ENCODE results near the gene LRCH1.

The LRCH1 gene

GRCh38 chr13:46609726-46610125 lies 56.8 kb downstream of the LRCH1 start:
- DNase-seq (ENCODE audit: low read depth) = no peak
- no peak overlapping the region for H3K4me3 ChIP-seq (ENCODE audit: low read depth, low read length)

GRCh38 chr13:46612267-46612666 lies 59.3 kb downstream of the LRCH1 start:
- TF ChIP-seq, protein P1, sequence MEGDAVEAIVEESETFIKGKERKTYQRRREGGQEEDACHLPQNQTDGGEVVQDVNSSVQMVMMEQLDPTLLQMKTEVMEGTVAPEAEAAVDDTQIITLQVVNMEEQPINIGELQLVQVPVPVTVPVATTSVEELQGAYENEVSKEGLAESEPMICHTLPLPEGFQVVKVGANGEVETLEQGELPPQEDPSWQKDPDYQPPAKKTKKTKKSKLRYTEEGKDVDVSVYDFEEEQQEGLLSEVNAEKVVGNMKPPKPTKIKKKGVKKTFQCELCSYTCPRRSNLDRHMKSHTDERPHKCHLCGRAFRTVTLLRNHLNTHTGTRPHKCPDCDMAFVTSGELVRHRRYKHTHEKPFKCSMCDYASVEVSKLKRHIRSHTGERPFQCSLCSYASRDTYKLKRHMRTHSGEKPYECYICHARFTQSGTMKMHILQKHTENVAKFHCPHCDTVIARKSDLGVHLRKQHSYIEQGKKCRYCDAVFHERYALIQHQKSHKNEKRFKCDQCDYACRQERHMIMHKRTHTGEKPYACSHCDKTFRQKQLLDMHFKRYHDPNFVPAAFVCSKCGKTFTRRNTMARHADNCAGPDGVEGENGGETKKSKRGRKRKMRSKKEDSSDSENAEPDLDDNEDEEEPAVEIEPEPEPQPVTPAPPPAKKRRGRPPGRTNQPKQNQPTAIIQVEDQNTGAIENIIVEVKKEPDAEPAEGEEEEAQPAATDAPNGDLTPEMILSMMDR (IDR thresholded peaks at IDR 0.05; ENCODE audit: low read depth, low read length, missing control alignments) = no peak
- no peak overlapping the region for H3K4me3 ChIP-seq (ENCODE audit: low read depth, low read length)
- DNase-seq (ENCODE audit: low read depth) = no peak

More at GRCh38 chr13:46609726-46610125, 56.8 kb downstream of the LRCH1 start:
- TF ChIP-seq, protein P1 (IDR thresholded peaks at IDR 0.05; ENCODE audit: low read depth, low read length, missing control alignments) = no peak

GRCh38 chr13:46613409-46614049 lies 60.6 kb downstream of the LRCH1 start:
- TF ChIP-seq, protein P1 (IDR thresholded peaks at IDR 0.05; ENCODE audit: low read depth, low read length, missing control alignments) = no peak
- H3K4me3 ChIP-seq (ENCODE audit: low read depth, low read length) = no peak overlapping the region
- DNase-seq (ENCODE audit: low read depth) = no peak

GRCh38 chr13:46614582-46614981 lies 61.6 kb downstream of the LRCH1 start:
- no peak for DNase-seq (ENCODE audit: low read depth)
- TF ChIP-seq, protein P1 (IDR thresholded peaks at IDR 0.05; ENCODE audit: low read depth, low read length, missing control alignments) = no peak
- no peak overlapping the region for H3K4me3 ChIP-seq (ENCODE audit: low read depth, low read length)

DNA sequence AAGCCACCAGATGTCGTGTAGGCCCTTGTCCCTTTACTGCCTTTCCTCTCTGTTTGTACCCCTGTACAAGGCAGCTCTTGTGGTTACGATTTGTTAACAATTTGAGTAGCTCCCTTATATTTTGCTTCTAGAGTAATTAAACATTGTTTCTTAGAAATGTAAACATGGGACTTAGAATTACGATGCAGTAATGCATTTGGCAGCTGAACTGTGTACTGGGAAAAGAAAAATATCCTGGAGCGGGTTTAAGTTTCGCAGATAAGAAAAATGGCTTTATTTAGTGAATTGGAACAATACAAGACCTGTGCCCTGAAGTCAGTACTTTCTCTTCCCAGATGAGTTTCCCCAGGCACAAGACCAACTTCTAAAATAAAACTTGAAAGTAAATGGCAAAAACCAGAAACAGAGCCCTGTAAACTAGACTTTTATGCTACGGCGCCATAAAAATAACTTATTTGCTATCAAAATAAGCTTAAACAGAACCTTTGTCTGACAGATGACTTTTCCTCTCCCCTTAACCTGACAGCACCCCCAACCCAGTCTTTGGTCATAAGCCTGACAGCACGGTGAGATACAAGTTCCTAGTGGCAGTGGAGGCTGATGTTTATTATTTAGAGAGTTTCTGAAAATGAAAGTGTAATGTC lies 63.0 kb downstream of the LRCH1 start:
- DNase-seq (ENCODE audit: low read depth) = no peak
- TF ChIP-seq, protein P1 (IDR thresholded peaks at IDR 0.05; ENCODE audit: low read depth, low read length, missing control alignments) = no peak
- H3K4me3 ChIP-seq (ENCODE audit: low read depth, low read length) = no peak overlapping the region

GRCh38 chr13:46617229-46617721 lies 64.3 kb downstream of the LRCH1 start:
- no peak overlapping the region for H3K4me3 ChIP-seq (ENCODE audit: low read depth, low read length)
- TF ChIP-seq, protein P1 (IDR thresholded peaks at IDR 0.05; ENCODE audit: low read depth, low read length, missing control alignments) = no peak

More at GRCh38 chr13:46617229-46617721, 64.3 kb downstream of the LRCH1 start:
- DNase-seq (ENCODE audit: low read depth) = no peak

All from GM12864 (cell line).